ENCODE data around the gene UGGT1.

The UGGT1 gene

DNA sequence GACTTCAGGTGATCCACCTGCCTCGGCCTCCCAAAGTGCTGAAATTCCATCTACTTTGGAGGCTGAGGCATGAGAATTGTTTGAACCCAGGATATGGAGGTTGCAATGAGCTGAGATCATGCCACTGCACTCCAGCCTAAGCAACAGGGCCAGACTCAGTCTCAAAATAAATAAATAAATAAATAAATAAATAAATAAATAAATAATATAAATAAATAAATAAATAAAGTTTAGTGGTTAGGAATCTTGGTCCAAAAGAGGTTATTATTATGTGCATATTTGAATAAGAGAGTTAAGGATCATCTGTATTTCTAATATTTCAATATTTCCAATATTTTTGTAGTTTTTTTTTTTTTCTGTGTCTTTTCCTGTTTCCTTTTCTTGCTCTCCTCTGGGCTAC lies 136.9 kb downstream of the UGGT1 start:
- DNase-seq = no peak

DNA sequence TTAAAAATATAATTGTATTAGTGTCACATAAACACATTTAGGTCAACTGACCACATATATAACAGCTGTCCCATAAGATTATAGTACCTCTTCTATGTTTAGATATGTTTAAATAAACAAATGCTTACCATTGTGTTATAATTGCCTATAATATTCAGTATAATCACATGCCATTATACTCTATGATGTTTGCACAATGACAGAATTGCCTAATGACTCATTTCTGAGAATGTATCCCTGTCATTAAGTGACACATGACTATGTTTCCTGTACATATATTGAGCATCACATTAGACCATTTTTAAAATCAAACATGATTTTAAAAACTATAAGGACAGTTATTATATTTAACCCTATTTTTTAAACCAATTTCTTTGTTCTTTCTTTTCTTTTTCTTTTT lies 137.9 kb downstream of the UGGT1 start:
- peak; percentile 61 for DNase-seq

DNA sequence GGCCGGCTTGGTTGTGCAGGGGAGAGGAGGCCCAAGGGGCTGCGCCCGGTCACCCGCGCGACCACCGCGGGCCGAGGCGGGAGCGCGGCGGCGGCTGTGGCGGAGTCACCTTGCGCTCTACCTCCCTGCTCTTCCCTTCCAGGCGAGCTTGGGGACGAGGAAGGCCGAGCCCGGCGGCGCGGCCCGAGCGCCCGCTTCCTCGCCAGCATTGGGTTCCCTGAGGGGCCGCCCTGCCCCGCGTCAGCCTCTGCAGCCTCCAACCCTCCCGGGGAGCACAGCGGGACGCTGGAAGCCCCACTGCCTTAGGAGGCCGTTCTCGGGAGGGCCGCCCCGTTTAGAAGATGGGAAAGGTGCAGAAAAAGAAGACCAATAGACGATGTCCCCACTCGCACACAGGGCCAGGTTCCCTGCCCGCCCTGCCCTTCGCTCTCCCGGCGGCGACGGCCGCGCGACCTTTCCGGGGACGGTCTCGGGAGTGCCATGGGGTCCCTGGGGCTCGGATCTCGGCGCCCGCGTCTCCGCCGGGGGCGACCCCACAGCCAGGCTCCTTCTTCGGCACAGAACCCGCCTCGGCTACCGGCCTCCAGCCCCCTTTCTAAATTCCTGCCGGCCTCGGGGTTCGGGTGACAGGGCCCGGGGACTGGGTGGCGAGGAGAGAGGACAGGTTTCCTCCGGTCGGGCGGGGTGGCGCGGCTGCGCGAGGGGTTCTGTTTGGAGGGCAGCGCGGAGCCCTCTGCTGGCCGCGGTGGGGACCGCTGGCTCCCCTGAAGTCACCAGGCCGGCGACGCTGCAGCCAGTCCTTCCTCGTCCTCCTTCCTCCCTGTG lies 142.2 kb downstream of the UGGT1 start:
- DNase-seq = no peak

DNA sequence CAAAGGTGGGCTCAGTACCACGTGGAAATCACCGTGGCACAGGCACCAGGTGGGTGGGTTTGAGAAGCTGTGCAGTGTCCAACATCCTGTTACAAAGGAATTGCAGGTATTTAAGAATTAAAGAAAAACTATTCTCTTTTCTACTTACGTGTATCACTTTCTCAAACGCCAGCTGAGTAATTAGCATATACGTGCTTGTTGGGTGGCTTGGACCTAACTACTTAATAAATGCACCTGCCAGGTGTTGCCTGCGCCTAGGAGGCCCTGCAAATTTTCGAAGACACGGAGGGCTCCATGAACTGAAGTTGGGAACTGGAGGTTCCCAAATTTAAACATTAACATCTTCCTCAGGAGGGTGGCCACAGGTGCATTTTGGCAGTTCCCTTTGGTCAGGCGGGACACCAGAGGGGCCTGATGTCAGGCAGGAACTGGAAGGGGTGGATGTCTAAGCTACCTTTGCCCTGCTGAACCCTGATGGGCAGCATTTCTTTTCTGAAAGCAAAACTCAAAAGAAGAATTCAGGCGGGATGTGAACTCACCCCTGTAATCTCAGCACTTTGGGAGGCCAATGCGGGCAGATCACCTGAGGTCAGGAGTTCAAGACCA lies 142.9 kb downstream of the UGGT1 start:
- no peak for DNase-seq

DNA sequence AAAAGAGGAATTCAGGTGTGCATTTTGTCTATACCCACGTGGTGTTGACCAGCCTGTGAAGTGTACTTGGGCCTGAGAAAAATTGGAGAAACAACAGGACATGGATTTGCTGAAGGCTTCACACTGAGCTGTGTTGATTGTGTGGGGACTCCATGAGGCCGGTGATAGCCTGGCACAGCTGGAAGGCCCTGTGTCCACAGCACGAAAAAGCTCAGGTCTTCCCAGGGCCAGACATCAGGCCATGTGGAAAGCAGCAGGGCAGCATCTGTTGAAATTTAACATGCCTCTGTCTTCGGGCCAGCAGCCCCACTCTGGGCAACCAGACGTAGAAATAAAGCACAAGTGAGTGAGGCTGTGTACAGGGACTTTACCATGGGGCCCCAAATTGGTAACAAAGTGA lies 143.6 kb downstream of the UGGT1 start:
- no peak for DNase-seq

DNA sequence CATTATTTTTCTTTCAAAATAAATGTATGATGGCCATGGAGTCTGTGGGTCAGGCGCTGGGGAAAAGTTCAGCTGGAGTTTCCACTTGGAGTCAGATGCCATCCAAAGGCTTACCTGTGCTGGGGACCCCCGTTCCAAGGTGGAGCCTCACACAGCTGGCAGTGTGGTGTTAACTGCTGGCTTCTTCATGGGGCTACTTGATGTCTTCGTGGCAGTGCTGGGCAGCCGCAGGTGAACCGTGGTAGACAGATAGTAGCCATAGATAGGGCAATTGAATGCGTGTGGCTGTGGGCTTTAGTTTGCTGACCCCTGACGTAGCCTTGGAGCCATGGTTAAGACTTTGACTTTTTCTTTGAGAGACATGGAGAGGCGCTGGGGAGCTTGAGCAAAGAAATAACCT lies 144.6 kb downstream of the UGGT1 start:
- DNase-seq = no peak

DNA sequence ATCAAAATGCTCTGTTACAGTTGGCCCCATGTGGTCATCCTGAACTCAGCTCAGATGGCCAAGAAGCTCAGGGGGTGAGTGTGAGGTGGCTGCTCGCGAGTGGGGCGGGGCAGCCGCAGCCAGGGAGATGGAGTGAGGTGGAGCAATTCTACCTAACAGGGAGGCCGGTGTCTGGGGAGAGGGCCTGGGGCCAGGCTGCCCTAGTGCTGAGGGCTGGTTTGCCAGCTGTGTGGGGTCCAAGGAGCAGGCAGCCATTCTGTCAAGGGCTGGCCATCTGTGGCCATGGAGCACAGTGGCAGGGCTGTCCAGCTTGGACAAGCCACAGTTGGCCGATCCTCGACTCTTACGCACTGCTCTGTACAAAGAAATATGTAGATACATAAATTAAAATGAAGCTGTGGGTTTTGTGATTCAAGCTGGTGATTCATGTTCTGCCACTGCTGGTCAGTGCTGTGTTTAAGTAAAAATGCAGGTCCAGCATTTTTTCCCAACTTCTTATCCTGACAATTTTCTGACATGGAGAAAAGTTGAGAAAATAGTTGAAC lies 145.6 kb downstream of the UGGT1 start:
- DNase-seq = no peak

DNA sequence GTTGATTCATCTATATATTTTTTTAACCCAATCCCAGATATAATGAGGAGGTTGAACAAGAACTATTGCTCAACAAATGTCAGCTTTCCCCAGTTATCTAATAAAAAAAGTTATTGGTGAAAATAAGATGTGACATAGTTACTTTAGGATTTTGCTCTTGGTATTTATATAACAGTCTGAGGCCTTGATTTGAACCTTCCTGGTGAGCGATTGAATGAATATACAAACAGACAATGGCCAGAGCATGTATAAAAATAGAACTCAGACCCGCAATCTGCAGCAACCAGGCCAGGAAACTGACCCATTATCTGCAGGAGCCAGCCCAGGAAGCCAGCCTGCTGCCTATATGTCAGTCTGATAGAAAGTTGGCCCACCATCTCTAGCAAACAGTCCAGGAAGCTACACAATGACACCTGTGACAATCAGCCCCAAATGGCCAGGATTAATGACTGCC lies 146.1 kb downstream of the UGGT1 start:
- DNase-seq = no peak

DNA sequence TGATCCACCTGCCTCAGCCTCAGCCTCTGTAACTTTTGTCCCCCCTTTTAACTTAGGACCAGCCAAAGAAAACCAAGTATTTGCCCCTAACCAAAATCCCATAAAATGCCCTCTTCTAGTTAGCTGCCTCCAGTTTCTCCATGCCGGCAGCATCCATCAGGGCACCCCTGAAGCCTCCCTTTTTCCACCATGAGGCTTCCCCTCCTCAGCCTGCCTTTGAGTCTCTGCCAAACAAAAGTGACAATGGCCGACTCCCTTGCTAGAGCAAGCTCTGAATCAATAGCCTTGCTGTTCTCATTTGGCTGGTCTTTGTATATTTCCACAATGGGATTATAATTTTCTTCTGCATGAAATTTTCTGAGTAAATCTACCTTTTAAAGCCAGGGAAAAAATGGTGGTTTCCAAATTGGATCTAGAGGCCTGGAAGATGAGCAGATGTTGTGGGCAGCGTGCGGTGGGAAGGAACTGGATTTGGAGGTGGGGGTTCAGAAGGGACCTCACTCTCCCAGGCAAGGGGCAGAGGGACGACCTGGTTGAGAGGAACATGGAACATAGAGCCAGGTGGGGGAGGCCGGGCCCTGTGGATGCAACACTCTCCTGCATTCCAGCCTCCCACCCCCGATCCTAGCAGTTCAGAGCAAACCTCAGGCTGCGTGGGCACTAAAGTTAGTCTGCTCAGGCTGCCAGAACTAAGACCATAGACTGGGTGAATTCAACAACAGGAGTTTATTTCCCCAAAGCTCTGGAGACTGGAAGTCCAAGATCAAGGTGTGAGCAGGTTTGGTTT lies 147.1 kb downstream of the UGGT1 start:
- no peak for DNase-seq

DNA sequence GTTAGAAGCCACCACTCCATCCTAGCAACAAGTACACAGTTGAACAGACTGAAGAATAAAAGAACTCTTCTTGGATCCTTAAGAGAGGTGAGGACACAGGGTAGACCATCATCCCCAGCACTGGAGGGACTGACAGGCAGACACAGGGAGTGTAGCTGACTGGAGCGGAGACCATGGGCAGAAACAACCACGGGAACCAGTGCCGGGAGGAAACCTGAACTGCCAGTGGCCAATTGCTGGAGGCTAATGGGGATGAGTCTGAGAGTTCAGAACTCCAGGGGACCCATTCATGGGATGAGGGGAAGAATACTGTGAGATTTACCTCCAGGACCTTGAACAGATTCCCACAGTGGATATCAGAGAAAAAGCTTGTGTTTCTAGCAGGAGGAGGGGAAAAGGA lies 150.9 kb downstream of the UGGT1 start:
- no peak for DNase-seq
